ENCODE measurements around the gene TNFSF8. TPM values are rescaled to one million over a fixed set of nuclear protein-coding genes. Genes with fewer than 3 reads are reported as not detected.

The TNFSF8 gene
- total and polyA plus RNA-seq, 9 of the 15 experiments (the other 6 are each of a cell fraction or from before 2014, with no cell fraction given) = 0.09 TPM; not detected in 8

- H3K27ac ChIP-seq (ENCODE audit: extremely low read depth, low read depth, low read length) = no peak overlapping the region
- BruUV-seq (replicated peaks) = no TSS peak
- ATAC-seq = no peak
- ChIA-PET POLR2A (no interaction called here), CTCF (ENCODE audit: low intra/inter-chr PET ratio) (no interaction called here)
- H2AFZ ChIP-seq (ENCODE audit: low read depth, low read length) = no peak overlapping the region
- no peaks in the 10 kb centered on the region for H3K79me2 ChIP-seq (ENCODE audit: control insufficient read depth, insufficient read depth, low read length)
- TF ChIP-seq ZMIZ1 (IDR thresholded peaks at IDR 0.05; ENCODE audit: low read depth in 2 of 2, low read length in 2 of 2) = no peak
- no peak for TF ChIP-seq HNRNPK (IDR thresholded peaks at IDR 0.05; ENCODE audit: low read depth, low read length, poor library complexity, severe bottlenecking)
- TF ChIP-seq SAP30 (IDR thresholded peaks at IDR 0.05; ENCODE audit: borderline replicate concordance, insufficient read depth, low read depth, low read length, poor library complexity, severe bottlenecking) = no peak
- no peak for TF ChIP-seq ZNF699 (CRISPR knock-in tag; IDR thresholded peaks at IDR 0.05; ENCODE audit: insufficient replicate concordance)
- no peak for TF ChIP-seq CEBPB (tag; IDR thresholded peaks at IDR 0.05)
- no peak for TF ChIP-seq TFAM (CRISPR knock-in tag; conservative IDR thresholded peaks at IDR 0.05)
- no peak for TF ChIP-seq NR4A1 (CRISPR knock-in tag; IDR thresholded peaks at IDR 0.05)
- TF ChIP-seq NR4A1 (tag; IDR thresholded peaks at IDR 0.05) = no peak
- no peak for TF ChIP-seq SMARCC2 (IDR thresholded peaks at IDR 0.05; ENCODE audit: low read depth)
- no peak for TF ChIP-seq YBX1 (IDR thresholded peaks at IDR 0.05)
- no peak for TF ChIP-seq MIER1 (IDR thresholded peaks at IDR 0.05; ENCODE audit: low read depth)
- TF ChIP-seq HOXB6 (CRISPR knock-in tag; IDR thresholded peaks at IDR 0.05; ENCODE audit: borderline replicate concordance) = no peak
- no peak for TF ChIP-seq SMC3 (conservative IDR thresholded peaks at IDR 0.05; ENCODE audit: insufficient read depth, low read depth, low read length)
- no peak for TF ChIP-seq PCBP1 (IDR thresholded peaks at IDR 0.05; ENCODE audit: low read depth, low read length, poor library complexity, severe bottlenecking)
- no peak for TF ChIP-seq ZNF766 (CRISPR knock-in tag; conservative IDR thresholded peaks at IDR 0.05)
- TF ChIP-seq KLF6 (CRISPR knock-in tag; IDR thresholded peaks at IDR 0.05; ENCODE audit: borderline replicate concordance) = no peak
- TF ChIP-seq RHOXF2B (CRISPR knock-in tag; conservative IDR thresholded peaks at IDR 0.05) = no peak
- no peak for TF ChIP-seq POLR2G (IDR thresholded peaks at IDR 0.05; ENCODE audit: low read depth, low read length)
- no peak for TF ChIP-seq ZC3H8 (IDR thresholded peaks at IDR 0.05)
- TF ChIP-seq DACH1 (IDR thresholded peaks at IDR 0.05; ENCODE audit: partially characterized antibody) = no peak
- TF ChIP-seq RFX7 (CRISPR knock-in tag; IDR thresholded peaks at IDR 0.05) = no peak
- H3K9me1 ChIP-seq (ENCODE audit: control insufficient read depth, insufficient read depth, low read length) = no peaks in the 10 kb centered on the region
- H3K4me2 ChIP-seq (ENCODE audit: insufficient read depth, low read length) = no peak overlapping the region
- no peaks in the 10 kb centered on the region for H3K9me3 ChIP-seq (replicated peaks; ENCODE audit: control insufficient read depth, insufficient read depth, low read depth, low read length)
- H3K36me3 ChIP-seq (ENCODE audit: control insufficient read depth, insufficient read depth, low read length) = no peaks in the 10 kb centered on the region
- FAIRE-seq = no peak
- intact Hi-C loops (cut with micrococcal nuclease) = no loop called here
- no peak overlapping the region for H3K4me3 ChIP-seq
- in situ Hi-C loops (cut with MboI) = no loop called here
- no peaks in the 10 kb centered on the region for H3K4me1 ChIP-seq (replicated peaks in 1 of 2; ENCODE audit: control insufficient read depth in 2 of 2, insufficient read depth in 2 of 2, low read length in 2 of 2)
- no peaks in the 10 kb centered on the region for H3K27me3 ChIP-seq (ENCODE audit: control insufficient read depth in 2 of 2, insufficient read depth in 2 of 2, low read length in 2 of 2)
- no peak overlapping the region for H3K9ac ChIP-seq (ENCODE audit: insufficient read depth in 1 of 2, low read depth in 2 of 2, low read length in 2 of 2)
- no peak for DNase-seq (ENCODE audit: extremely low read depth in 1 of 4, low spot score in 3 of 4)
- no peaks in the 10 kb centered on the region for H4K20me1 ChIP-seq (replicated peaks; ENCODE audit: control insufficient read depth, insufficient read depth, low read length)
- WGBS (ENCODE audit: insufficient coverage, low coverage, missing lambda C conversion rate) = 0% methylated on average over 8 of the region's 8 CpGs
Measured at GRCh38 chr9:114884787-114885452, 45.5 kb downstream of the TNFSF8 start.
